Islet precursor cell (in vitro differentiated cells): ENCODE measurements around the gene FAM107B.
"Not testable (repeated sequence)": the region's sequence is repeated elsewhere in the genome, so short reads cannot be mapped to it uniquely, and the experiment has no call there.

Experiments used
- DNase-seq: peaks from one replicate; pipeline ENCODE4 v3.0.0-alpha.2; 2018

The FAM107B gene

GRCh38 chr10:14691359-14691758 is 83.3 kb downstream of the FAM107B start:
- DNase-seq = no peak

DNA sequence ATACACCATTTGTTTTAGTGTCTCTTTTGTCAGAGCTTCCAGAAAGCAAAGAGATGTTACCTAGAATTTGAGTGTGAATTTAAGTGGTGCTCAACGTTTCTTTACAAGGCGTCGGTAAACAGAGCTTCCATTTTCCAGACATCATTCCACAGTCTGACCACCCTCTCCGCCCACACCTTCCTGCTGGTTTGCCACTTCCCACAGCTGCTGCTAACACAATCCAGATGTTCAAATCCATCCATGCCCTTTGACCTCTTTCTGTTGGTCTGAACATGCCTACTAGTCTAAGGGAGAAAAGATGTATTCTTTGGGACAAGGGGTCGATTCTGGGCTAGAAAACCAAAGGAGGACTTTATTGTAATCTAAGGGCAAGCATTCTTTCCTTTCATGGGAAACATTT is 86.1 kb downstream of the FAM107B start:
- peak; percentile 68 for DNase-seq

DNA sequence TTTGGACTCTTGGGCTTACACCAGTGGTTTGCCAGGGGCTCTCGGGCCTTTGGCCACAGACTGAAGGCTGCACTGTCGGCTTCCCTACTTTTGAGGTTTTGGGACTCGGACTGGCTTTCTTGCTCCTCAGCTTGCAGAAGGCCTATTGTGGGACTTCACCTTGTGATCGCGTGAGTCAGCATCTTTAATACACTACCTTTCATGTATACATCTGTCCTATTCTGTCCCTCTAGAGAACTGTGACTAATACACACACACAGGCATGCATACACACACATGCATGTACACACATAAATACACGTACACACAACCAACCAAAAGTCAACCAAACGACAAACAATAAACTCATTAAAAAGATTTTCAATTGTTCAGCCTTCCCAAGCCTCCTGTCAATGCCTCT is 86.5 kb downstream of the FAM107B start:
- not testable (repeated sequence) for DNase-seq

DNA sequence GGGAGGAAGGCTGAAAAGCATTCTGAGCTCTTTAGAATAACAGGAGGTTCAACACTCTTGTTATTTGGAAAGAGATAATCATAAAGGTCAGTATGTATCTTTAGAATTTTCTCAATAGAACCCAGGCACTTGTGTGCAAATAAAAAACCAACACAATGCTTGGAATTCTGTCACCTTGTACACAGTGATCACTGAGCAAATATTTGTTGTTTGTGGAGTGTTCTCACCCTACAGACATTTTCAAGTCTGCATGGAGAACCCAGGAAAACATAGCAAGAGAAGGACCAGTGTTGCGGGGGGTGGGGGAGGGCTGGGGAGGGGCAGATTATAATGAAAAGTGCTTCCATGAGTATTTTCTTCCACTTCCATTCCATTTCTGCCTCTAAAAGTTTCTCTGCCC is 87.4 kb downstream of the FAM107B start:
- no peak for DNase-seq

DNA sequence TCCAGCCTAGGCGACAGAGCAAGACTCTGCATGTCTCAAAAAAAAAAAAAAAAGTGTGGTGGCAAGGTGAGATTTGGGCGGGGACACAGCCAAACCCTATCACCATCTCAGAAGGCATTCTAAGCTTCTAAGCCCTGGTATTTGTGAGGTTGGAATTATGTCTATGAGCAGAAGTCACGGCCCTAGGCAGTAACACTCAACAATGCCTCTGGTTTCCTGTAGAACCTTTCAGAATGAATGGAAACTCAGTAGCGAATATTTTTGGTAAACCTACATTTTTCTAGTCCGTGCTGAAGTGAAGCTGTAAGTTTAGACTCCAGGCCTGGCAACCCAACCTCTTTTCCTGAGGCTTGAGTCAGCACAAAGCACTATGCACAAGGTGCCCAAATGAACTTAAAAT is 88.3 kb downstream of the FAM107B start:
- DNase-seq = peak; percentile 59

GRCh38 chr10:14684354-14684753 is 90.3 kb downstream of the FAM107B start:
- no peak for DNase-seq

DNA sequence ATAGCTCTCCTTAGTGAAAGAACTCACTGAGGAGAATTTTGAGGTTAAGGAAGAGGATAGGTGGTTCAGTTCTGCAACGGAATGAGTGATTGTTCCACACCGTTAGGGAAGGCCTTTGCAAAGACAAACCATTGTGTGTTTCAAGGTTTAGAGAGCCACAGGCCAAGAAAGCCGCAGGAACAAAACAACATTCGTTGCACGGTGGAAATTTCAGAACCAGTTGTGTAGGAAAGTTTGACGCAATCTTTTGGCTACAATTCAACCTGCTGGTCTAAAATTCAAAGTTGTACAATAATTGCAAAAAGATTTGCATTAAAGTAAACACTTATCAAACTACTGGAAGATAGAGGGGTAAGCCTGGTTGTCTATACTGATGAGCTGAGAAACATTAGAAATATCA is 91.4 kb downstream of the FAM107B start:
- no peak for DNase-seq

- no peak for DNase-seq
These were observed 92.9 kb downstream of the FAM107B start for GRCh38 chr10:14681802-14682201.

GRCh38 chr10:14681305-14681704 is 93.4 kb downstream of the FAM107B start:
- no peak for DNase-seq

GRCh38 chr10:14678637-14679036 is 96.1 kb downstream of the FAM107B start:
- no peak for DNase-seq

- no peak for DNase-seq
These were observed 98.0 kb downstream of the FAM107B start for GRCh38 chr10:14676732-14677131.

DNA sequence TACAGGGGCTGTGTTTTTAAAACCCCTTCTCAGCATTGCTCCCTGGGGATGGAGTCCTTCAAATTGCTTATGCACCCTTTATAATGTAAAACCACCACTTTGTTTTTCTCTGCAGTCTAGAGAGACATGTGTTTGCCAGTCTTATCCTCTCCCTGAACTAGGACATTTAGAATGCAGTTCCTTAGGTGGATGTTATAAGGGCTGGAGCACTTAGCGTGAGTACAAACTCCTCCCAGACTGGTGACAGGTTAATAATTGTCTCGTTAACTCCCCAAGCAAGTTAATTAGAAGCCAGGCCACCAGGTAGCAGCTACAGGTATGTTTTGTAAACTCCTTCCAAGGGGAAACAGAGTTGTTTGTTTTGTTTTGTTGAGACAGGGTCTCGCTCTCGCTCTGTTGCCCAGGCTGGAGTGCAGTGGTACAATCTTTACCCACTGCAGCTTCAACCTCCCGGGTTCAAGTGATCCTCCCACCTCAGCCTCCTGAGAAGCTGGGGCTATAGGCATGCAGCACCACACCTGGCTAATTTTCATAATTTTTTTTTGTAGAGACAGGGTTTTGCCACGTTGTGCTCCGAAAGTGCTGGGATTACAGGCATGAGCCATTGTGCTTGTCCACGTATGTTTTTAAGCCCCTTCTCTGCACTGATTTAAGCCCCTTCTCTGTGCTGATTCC is 100.2 kb downstream of the FAM107B start:
- no peak for DNase-seq

- no peak for DNase-seq
These were observed 101.4 kb downstream of the FAM107B start for GRCh38 chr10:14673189-14673861.

GRCh38 chr10:14671386-14671831 is 103.3 kb downstream of the FAM107B start:
- DNase-seq = no peak

GRCh38 chr10:14670551-14671240 is 104.0 kb downstream of the FAM107B start:
- DNase-seq = no peak

DNA sequence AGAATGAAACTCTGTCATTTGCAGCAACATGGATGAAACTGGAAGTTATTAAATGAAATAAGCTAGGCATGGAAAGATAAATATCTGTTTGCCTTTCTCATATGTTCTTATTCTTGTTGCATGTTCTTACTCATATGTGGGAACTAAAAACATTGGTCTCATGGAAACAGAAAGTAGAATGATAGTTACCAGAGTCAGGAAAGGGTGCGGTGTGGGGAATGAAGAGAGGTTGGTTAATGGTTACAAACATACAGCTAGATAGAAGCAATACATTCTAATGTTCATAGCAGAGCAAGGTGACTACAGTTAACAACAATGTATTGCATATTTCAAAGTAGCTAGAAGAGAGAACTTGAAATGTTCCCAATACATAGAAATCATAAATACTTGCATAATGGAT is 105.1 kb downstream of the FAM107B start:
- DNase-seq = no peak

DNA sequence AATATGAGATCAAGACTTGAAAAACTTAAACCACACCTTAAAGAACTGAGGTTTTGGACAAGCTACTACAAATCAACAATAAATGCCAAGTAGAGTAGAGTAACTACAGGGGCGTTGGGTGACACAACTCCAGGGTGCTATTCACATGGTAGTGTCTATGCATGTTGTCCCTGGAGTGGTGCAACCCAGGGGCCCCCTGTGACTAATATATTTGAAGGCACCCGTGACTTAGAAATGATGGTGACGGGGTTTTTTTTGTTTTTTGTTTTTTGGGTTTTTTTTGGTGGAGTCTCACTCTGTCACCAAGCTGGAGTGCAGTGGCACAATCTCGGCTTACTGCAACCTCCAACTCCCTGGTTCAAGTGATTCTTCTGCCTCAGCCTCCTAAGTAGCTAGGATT is 106.9 kb downstream of the FAM107B start:
- no peak for DNase-seq

DNA sequence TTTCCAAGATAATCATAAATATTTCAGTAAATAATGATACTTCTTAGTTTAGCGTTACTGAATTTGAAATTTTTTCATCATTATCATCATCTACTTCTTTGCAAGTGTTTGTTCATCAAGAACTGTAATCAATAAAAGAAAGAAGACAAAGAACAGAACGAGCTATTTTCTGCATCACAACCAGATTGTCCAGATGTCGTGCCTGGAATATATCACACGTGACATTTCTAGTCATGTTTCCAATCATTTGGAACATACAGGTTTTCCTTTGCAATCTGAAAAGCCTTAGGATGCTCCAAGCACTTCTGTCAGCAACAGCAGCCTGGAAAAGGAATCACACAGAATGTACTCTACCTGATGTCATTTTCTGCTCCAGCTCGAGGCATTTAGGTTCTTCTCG is 107.4 kb downstream of the FAM107B start:
- peak; percentile 22 for DNase-seq

- DNase-seq = peak; percentile 12
These were observed 108.5 kb downstream of the FAM107B start for GRCh38 chr10:14665865-14666857.

GRCh38 chr10:14665304-14665703 is 109.4 kb downstream of the FAM107B start:
- no peak for DNase-seq

DNA sequence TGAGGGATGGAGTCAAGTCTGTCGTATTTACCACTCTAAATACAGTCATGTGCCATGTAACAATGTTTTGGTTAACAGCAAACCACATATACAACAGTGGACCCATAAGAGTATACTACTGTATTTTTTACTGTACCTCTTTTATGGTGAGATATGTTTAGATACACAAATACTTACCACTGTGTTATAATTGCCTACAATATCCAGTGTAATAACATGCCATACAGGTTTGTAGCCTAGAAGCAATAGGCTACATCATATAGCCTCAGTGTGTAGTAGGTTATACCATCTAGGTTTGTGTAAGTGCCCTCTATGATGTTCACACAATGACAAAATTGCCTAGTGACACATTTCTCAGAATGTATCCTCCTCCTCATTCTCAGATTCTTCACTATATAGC is 110.4 kb downstream of the FAM107B start:
- no peak for DNase-seq

GRCh38 chr10:14661818-14662217 is 112.9 kb downstream of the FAM107B start:
- DNase-seq = no peak

DNA sequence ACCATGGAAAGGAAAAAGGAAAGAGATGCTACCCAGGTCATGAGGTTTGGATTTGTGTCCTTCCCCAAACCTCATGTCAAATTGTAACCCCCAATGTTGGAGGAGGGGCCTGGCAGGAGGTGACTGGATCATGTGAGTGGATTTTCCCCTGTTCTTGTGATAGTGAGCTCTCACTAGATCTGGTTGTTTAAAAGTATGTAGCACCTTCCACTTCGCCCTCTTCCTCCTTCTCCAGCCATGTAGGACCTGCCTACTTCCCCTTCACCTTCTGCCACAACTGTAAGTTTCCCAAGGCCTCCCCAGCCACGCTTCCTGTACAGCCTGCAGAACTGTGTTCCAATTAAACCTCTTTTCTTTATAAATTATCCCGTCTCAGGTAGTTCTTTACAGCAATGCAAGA is 113.9 kb downstream of the FAM107B start:
- no peak for DNase-seq
